Ishikawa (cell line): ENCODE measurements around the gene GCG.

ENCODE experiments used
- CREB1 ChIP-seq: IDR thresholded peaks from 2 replicates; pipeline ENCODE4 v1.6.1; 2012; ENCODE audit warnings: low read depth
- EP300 ChIP-seq: IDR thresholded peaks from 2 replicates; pipeline ENCODE4 v1.6.1; 2012; ENCODE audit warnings: borderline replicate concordance
- FOXM1 ChIP-seq: IDR thresholded peaks from 2 replicates; pipeline ENCODE4 v1.6.1; 2012; ENCODE audit warnings: low read depth, borderline replicate concordance
- YY1 ChIP-seq: IDR thresholded peaks from 2 replicates; pipeline ENCODE4 v1.6.1; 2012; ENCODE audit warnings: low read depth

DNA sequence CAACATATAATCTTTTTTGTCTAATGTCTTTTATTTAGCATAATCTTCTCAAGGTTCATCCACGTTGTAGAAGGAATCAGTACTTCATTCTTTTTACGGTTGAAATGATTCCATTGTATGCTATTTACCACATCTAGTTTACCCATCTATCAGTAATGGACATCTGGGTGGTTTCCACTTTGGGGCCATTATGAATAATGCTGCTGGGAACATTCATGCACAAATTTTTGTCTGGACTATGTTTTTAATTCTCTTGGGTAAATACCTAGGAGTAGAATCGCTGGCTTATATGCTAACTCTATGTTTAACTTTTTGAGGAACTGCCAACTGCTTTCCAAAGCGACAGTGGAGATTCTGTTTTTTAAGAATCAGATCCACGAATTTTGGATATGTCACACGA lies 7.4 kb upstream of the GCG start:
- TF ChIP-seq FOXM1 = no peak
- TF ChIP-seq EP300 = no peak
- no peak for TF ChIP-seq CREB1
- TF ChIP-seq YY1 = no peak
